NCI-H187 (cell line): ENCODE measurements around the gene CSTA.
"Not testable (repeated sequence)": the region's sequence is repeated elsewhere in the genome, so short reads cannot be mapped to it uniquely, and the experiment has no call there.

Experiments
- DNase-seq, 2 experiments: peaks; one replicate each; lab custom pipeline; 2025; lab: John Stamatoyannopoulos, UW

The CSTA gene

DNA sequence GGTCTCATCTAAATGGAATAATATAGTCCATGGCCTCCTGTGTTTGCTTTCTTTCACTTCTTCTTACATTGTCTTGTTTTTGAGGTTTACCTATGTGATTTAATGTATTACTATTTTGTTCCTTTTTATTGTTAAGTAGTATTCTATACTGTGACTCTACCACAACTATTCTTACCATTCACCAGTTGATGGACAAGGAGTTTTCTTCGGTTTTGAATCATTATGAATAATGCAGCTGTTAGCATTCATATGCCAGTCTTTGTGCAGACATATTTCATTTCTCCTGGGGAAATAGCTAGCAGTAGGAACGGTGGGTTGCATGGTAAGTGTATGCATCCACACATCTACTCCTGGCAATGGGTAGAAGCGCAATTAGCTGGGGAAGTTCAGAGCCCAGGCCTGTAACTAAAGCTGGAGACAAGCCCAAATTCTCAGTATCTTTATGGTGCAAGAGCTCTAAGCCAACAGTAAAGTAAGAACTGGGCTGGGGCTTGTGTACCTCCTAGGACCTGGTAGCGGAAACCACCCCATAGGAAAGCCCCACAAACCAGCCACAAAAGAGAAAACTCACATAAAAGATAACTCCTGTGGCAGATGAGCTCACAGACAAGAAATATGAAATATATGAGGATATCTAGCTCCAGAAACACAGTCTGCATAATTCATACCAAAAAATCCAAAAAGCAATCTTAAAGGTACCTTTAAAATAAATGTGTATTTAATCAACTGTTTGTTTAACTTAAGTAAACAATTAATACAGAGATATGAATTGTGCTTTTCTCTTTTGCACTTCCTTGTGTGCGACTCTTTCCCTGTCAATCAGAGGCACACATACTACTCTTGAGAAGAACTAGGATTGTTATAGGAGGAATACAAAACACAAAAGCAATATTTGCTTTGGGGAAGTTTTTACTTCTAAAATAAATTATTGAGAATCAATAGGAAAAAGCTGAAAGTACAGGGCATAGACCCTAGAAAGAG, 2.7 kb upstream of the CSTA start:
- DNase-seq = no peak

GRCh38 chr3:122325769-122326168, 721 bp downstream of the CSTA start:
- DNase-seq = no peak

GRCh38 chr3:122331886-122332285, 6.8 kb downstream of the CSTA start:
- no peak for DNase-seq

DNA sequence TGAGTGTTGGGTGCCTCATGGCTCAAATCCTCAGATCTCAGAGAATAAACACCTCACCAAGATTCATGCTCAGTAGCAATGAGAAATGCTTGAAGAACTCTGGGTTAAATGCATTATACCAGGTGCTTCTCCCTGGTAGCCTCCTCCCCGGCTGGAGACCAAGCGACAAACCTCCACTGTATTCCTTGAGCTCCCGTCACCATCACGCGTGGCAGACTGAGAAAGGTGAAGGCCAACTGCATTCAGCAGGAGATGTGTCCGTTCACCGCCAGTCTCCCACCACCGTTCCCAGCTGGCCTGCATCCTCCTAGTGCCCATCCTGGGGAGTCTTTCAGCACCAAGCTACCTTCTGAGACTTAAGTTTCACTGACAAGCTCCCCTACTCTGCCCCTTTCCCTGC, 7.5 kb downstream of the CSTA start:
- no peak for DNase-seq

- DNase-seq = no peak
These were observed 17.8 kb downstream of the CSTA start for GRCh38 chr3:122342803-122343202.

DNA sequence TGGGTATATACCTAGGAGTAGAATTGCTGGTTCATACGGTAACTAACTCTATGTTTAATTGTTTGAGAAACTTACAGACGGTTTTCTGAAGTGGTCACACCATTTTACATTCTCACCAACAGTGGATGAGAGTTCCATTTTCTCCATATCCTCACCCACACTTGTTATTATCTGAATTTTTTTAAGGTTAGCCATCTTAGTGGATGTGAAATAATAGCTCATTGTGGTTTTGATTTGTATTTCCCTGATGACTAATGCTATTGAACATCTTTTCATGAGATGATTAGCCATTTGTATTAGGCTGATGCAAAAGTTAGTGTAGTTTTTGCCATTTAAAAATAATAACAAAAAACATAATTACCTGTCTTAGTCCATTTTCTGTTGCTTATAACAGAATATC, 18.6 kb downstream of the CSTA start:
- DNase-seq = no peak

GRCh38 chr3:122349171-122349570, 24.1 kb downstream of the CSTA start:
- DNase-seq = no peak

DNA sequence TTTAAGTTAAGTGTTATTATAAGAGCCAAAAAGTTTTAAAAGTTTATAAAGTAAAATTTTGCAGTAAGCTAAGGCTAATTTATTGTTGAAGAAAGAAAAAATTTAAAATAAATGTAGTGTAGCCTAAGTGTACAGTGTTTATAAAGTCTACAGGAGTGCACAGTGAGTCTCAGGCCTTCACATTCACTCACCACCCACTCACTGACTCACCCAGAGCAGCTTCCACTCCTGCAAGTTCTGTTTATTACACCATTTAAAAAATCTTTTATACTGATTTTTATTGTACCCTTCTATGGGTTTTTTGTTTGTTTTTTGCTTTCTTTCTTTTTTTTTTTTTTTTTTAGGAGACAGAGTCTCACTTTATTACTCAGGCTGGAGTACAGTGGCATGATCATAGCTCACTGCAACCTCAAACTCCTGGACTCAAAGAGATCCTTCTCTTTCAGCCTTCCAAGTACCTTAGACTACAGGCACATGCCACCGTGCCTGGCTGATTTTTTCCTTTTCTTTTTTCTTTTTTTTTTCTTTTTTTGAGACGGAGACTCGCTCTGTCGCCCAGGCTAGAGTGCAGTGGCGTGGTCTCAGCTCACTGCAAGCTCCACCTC, 25.9 kb downstream of the CSTA start:
- DNase-seq = no peak

DNA sequence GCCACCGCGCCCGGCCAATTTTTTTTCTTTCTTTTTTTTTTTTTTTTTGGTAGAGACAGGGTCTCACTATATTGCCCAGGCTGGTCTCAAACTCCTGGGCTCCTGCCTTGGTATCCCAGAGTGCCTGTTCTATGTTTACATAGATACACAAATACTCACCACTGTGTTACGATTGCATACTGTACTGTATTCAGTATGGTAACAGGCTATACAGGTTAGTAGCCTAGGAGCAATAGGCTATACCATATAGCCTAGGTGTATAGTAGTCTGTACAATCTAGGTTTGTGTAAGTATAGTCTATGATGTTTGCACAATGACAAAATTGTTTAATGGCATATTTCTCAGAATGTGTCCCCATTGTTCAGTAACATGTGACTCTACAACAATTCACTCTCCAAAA, 26.6 kb downstream of the CSTA start:
- DNase-seq = no peak

- no peak for DNase-seq
These were observed 28.2 kb downstream of the CSTA start for GRCh38 chr3:122353215-122353614.

DNA sequence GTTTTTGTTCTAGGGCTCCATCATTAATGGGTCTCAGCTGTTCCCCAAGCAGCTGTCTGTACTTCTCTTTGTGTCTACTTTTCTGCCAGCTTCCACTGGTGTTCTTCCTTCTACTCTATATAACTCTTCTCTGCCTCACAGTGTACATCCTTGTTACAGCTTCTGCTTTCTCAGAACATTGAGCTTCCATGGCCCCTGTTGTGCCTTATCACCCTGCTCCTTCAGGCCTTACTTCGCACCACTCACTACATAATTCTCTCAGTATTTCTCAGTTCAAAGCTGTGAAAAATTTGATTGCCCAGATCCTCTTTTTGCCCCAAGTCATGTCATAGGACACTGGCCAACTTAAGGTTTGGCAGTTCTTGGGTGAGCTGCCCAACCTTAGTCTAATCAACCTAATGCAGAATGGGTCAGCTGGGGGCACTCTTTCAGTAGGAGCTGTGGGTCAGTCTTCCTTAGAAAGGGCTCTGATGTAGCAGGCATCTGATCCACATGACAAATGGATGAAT, 28.9 kb downstream of the CSTA start:
- DNase-seq = no peak

GRCh38 chr3:122355612-122356011, 30.6 kb downstream of the CSTA start:
- no peak for DNase-seq

DNA sequence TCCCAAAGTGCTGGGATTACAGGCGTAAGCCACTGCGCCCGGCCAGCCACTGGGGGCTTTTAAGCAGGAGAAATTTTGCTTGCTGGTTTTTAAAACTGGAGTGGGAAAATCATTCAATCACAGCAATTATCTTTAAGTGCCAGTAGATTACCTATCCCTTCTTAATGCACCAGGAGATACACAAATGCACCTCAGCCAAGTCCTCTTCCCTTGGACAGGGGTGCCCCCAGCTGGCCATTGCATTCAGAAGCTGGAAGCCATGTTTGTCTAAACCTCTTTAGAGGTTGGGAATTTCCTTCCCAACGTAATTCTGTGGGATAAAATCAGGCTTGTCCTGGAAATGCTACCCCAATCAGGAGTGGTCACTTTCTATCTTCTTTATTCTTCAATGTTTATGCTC, 31.4 kb downstream of the CSTA start:
- DNase-seq = peak; percentile 3 to 38

DNA sequence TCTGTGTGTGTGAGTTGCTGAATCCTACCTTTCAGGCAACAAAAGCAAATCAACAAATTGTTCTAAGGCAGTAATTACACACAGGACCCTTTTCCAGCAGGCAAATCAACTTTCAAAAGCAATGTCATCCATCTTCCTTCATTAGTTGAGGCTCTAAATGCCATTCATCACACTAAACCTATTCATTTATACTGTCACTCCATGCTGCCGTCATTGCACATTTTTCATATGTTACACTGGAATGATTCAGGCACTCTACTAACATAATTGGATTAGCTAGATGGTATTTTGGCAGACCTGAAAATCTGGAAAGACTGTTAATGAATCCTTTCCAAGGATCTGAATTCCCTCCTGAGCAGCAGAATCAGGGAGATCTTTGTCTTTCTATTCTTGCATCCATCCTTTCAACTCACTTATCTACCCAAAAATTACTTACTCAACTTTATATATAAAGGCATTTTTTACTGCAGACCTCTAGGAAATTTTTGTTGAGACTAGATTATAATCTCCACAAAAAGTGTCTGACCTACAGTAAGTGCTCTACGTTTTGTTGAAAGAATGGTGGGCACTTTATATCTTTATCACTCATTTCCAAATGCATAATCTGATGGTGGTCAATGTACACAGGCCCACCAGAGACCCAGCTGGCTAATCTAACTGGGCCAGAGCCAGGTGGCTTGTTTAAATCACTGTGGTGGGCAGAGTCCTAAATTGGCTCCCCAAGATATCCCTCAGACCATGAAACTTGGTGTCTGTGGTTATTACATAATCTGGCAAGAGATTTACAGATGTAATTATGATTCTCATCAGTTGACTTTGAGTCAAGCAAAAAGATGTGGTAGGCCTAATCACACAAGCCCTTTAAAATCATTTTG, 33.0 kb downstream of the CSTA start:
- no peak for DNase-seq

DNA sequence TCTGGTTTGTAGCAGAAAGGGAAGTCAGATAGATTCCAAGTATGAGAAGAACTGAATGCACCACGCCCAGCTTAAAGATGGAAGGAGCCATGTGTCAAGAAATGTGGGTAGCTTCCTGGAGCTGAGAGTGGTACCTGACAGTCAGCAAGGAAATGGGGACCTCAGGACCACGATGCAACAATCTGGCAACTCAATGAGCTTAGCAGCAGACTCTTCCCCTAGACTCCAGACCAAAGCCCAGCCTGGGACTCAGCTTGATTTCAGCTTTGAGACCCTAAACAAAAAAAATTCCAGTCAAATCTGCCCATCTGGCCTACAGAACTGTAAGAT, 33.6 kb downstream of the CSTA start:
- DNase-seq = no peak

GRCh38 chr3:122362026-122362425, 37.0 kb downstream of the CSTA start:
- DNase-seq = no peak

DNA sequence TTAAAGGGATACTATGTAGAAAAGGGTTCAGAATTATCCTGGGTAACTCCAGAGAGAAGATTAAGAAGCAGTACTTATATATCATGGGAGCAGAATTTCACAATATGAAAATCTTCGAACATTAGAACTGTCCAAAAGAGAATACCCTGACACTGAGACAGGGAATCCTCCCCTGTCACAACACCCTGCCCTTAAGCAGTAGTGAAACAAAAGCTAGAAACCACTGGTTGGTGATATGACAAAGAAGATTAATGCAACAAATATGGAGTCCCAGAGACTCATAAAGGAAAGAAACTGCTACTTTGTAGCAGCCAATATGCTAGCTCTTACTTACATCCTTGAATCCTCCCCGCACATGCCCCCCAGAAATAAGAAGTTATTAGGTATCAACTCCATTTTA, 39.4 kb downstream of the CSTA start:
- DNase-seq = no peak

GRCh38 chr3:122365073-122365472, 40.0 kb downstream of the CSTA start:
- no peak for DNase-seq

DNA sequence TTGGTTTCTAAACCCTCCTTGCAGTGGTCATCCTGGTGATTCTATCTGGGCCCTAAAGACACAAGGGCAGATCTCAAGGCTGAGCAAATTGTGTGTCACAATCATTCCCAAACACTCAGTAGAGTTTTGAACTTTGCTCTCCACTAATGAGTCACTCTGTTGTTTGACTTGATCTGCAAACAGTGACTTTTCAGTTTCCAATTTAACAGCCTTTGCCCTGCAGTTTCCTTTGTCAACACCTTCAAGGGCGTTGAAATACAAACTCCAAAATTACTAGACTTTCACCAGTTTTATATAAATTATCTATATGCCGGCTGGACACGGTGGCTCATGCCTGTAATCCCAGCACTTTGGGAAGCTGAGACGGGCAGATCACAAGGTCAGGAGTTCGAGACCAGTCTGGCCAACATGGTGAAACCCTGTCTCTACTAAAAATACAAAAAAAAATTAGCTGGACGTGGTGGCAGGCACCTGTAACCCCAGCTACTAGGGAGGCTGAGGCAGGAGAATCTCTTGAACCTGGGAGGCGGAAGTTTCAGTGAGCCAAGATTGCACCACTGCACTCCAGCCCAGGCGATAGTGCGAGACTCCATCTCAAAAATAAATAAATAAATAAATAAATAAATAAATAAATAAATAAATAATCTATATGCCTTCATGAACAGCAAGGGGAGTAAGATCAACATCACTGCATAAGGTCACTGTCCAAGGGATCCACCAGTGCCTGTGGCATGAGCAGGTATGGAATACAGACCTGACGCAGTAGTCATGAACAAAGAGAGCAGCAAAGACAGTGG, 40.7 kb downstream of the CSTA start:
- not testable (repeated sequence) for DNase-seq

DNA sequence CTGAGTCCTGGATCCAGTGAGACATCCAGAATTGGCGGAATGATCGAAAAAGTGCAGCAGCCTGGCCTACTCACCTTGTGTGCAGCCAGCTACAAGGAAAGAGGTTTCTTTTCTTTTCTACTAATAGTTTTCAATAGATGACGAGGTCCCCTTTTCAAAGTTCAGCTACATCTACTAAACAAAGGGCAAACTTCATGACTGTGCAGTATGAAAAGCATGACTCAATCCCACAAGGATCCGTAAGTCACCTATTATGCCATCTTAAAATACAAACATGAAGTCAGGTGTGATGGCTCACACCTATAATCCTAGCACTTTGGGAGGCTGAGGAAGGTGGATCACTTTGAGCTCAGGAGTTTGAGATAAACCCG, 41.3 kb downstream of the CSTA start:
- DNase-seq = no peak

DNA sequence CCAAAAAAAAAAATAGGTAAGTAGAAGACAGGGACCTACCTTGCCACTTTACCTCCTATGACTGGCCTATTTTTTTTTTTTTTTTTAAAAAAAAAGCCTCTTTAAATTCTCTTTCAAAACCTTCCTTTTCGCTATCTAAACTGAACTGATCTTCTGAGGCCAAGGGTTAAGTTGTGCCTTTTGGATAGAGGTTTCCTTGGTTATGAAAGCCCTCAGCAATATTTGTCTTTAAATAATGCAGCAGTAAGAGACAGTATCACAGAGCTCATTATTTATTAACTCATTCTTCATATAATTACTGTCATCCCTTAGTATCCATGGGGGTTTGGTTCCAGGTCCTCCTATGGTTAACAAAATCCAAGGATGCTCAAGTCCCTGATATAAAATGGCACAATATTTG, 49.0 kb downstream of the CSTA start:
- DNase-seq = no peak

GRCh38 chr3:122377975-122378374, 52.9 kb downstream of the CSTA start:
- DNase-seq = no peak
